HG02571 (cell line): ENCODE measurements around the gene ZNF566.
"Not testable (repeated sequence)": the region's sequence is repeated elsewhere in the genome, so short reads cannot be mapped to it uniquely, and the experiment has no call there.

Experiments used
- ATAC-seq: cut with Tn5 transposase; IDR thresholded peaks from one replicate; pipeline ENCODE4 v1.9.1; 2021; ENCODE audit warnings: mild to moderate bottlenecking, moderate library complexity; ENCODE audit not compliant: unreplicated experiment

The ZNF566 gene

DNA sequence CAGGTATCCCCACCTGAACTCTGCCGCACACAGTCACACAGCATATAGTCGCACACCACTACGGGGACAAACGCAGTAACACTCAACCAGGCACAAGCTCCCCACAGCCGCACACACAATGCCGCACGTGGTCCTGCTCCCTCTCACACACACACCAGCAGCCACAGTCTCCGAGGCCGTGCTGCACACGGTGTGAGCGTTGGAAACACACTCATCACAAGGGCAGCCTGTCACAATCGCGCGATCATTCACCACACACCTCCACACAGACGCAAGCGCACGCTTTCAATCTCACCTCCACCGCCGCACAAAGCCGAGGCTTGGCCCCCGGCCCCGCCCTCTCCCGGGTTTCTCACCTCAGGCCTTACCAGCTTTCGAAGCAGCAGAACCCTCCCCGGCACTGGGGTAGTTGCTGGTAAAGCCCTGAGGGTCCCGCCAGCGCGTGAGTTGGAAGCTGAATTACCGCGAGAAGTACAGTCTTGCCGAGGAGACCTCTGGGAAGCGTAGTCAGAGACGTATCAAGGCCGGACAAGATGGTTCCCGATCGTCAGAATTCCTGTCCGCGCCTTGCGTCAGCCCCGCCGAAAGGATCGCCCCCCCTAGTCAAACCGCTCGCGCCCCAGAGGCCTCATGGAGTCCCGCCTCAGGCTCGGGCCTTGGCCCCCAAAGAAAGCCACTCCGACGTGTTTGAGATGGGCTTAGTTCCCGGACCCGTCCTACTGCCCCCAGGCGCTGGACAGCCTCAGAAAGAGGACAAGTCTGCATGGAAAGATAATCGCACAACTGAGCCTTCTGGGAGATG lies at the start of gene ZNF566:
ZNF566 (minus strand) TSS at position 444 of the 802 bp plus-strand sequence. CDS start 13,004 bp downstream, outside the sequence.
- peak; percentile 74 for ATAC-seq

DNA sequence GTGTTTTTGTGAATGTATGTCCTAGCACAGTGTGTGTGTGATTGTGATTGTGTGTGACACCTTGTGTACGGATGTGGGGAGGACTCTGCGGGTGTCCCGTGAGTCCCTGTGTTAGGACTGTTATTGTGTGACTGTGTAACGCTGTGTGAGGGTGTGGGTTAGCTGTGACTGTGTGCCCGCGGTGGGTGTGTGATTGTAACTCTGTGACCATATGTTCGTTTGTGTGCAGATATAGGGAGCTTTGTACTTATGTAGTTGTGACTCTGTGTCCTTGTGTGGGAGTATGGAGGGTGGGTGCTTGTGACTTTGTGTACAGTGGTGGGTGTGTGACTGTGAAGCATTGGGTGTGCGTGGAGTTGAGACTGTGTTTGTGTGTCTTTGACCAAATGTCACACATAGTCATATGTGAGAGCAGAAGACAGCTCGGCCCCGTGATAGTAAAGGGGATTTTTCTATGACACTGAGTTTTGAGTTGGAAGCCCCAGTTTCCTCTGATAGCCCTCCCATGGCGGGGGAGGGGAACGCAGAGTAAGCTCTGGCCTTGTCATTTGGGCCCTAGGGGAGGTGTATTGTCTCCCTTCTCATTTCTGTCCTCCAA lies 39.7 kb upstream of the ZNF566 start:
- ATAC-seq: peak; percentile 18

DNA sequence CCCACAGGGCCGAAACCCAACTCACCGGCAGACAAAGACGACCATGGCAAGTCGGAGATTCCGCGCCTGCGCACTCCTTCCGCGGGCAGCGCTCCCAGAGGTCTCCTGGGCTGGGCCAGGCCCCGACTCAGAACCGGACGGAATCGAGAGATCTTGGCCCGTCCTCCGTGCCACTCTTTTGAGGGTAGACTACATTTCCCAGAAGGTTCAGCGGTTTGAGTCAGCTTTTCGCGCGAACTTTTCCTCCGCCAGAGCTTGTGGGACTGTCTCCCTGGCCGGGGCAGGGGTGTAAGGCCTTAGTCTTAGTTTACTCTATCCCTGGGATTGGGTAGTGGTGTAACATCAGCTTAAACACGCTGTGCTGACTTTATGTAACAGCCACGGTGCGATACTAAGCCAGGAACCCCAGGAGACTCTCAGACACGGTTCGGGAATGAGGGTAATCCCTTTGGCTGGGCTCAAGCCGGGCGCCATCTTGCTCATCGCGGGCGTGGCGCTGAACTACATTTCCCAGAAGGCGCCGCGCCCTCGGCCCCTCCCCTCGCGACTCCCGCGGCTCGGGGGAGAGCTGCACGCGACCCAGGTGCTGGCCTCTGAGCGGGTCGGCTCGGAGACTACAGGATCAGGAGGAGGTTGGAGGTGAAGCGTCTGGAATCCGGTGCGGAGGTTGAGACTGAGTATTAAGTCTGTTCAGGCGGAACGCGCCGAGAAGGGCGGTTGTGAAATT lies 39.0 kb upstream of the ZNF566 start, which contains the start of gene ZNF260:
ZNF260 (minus strand) TSS at position 78 of the 727 bp plus-strand sequence. CDS start 13,033 bp downstream, outside the sequence.
- ATAC-seq: peak; percentile 83

DNA sequence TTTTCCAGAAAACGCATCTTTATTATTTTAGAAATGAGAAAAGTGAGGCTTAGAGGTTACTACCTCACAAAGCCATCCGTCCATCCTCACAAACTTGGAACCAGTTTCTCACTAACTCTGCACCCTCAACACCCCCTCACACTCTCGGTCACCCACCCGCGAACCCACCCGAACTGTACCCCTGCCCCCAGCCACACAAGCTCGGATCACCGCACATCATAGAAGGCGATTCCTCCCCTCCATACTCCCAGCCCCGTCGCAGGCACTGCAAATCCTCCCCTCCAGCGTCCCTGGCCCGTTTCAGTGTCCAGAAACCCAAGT lies 38.5 kb upstream of the ZNF566 start:
- ATAC-seq: no peak

DNA sequence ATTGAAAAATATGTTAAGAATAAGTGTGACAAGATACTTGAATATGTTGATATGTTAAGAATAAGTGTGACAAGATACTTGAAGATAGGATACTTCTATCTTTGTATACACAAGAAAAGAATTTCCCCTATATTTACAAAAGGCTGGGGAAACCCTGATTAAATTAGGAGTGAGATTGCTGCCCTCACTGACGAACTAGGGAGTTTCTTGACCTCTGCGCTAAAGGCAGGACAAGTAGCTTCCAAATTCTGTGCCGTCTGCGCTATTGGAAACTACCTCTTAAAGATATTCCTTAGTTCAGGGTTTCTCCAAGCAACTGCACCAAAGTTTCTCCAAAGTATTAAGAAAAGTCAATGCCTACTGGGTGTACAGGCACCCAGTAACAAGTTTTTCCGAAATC lies 38.0 kb upstream of the ZNF566 start:
- ATAC-seq: no peak

DNA sequence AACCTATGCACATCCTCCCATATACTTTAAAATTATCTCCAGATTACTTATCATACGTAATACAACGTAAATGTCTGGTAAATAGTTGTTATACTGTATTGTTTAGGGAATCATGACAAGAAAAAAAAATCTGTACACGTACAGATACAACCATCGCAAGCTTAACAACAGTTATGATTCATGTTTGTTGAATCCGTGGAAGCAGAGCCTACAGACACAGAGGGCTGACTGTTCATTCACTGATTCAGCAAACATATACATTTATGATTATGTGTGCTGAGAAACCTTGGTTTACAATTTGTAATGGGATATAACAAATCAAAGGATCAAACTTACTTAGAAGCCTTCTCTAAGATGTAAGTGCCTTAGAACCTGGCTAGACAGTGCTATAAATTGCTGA lies 37.2 kb upstream of the ZNF566 start:
- ATAC-seq: no peak

DNA sequence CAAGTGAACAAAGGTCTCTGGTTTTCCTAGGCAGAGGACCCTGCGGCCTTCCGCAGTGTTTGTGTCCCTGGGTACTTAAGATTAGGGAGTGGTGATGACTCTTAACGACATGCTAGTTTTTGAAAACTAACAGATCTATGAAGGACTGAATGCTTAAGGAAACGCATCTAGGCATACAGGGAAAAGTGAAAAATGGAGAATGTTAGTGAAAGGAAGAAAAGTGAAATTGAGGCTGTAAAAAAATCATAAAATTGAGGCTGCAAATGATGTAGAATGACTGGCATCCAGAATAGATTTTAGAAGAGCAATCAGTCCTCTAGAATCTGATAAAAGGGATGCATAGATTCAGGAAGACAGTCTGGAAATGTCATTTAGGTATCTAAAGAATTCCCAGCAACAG lies 35.3 kb upstream of the ZNF566 start:
- ATAC-seq: no peak

DNA sequence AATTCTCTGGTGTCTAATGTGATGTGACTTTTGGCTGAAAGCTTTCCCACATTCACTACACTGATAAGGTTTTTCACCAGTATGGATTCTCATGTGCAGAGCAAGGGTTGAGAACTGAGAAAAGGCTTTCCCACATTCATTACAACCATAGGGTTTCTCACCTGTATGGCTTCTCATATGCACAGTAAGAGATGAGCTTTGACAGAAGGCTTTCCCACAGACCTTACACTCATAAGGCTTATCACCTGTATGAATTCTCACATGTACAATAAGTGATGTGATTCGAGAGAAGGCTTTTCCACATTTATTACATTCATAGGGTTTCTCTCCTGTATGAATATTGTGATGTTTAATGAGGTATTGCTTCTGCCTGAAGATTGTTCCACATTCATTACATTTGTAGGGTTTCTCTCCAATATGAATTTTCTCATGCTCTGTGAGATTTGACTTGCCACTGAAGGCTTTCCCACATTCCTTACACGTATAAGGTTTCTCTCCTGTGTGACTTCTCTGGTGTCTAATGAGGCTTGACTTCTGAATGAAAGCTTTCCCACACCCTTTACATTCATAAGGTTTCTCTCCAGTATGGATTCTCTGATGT lies 24.8 kb upstream of the ZNF566 start:
- no peak for ATAC-seq

DNA sequence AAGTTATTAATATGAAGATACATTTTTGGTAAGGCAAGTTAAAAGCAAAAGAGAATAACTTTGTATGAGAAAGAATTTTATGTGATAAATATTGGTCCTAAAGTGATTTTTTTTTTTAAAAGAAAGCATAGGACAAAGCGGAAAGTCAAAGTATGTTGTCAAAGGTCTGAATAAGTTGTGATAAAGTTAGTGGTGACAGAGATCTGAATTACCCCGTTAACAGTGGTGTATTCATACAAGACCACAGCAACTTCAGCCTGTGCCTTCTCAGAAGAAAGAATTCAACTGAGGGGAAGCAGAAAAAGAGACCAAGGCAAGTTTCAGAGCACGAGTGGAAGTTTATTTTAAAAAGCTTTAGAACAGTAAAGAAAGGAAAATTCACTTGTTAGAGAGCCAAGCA lies 19.0 kb upstream of the ZNF566 start:
- ATAC-seq: no peak

DNA sequence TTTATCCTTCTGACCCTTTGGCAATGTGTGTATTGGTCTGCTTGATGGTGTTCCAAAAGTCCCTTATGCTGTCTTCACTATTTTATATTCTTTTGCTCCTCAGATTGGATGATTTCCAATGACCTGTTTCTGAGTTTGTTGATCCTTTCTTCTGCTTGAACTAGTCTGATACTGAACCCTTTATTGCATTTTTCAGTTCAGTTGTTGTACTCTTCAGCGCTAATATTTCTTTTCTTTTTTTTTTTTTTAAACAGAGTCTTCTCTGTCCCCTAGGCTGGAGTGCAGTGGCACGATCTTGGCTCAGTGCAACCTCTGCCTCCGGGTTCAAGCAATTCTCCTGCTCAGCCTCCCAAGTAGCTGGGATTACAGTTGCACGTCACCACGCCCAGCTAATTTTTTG lies 12.6 kb upstream of the ZNF566 start:
- no peak for ATAC-seq

DNA sequence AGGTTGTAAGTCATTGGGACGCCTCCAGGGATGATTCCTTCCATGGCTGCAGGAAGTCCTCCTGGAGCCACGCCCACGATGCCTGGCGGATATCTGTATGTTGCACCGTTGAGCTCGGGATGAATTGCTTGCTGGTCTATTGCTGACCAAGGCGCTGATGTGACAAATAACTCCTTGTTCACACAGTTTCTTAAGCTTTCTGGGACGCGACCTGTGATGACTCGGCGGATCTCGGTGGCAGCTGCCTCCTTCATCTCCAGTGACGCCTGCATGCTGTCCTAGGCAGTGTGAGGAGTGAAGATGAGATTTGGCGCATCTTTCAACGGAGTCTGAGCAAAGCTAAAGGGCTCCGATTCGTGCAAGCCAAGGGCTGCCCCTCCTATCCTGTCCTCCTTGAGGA lies 7.6 kb upstream of the ZNF566 start:
- no peak for ATAC-seq

DNA sequence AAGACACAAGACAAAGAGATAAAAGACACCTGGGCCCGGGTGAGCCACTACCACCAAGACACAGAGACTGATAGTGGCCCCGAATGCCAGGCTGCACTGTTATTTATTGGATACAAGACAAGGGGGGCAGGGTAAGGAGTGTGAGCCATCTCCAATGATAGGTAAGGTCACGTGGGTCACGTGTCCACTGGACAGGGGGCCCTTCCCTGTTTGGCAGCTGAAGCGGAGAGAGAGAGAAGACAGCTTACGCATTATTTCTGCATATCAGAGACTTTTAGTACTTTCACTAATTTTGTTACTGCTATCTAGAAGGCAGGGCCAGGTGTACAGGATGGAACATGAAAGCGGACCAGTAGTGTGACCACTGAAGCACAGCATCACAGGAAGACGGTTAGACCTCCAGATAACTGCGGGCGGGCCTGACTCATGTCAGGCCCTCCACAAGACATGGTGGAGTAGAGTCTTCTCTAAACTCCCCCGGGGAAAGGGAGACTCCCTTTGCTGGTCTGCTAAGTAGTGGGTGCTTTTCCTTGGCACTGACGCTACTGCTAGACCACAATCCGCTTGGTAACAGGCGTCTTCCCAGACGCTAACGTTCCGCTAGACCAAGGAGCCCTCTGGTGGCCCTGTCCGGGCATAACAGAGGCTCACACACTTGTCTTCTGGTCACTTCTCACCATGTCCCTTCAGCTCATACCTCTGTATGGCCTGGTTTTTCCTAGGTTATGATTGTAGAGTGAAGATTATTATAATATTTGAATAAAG lies 3.5 kb upstream of the ZNF566 start:
- ATAC-seq: not testable (repeated sequence)

DNA sequence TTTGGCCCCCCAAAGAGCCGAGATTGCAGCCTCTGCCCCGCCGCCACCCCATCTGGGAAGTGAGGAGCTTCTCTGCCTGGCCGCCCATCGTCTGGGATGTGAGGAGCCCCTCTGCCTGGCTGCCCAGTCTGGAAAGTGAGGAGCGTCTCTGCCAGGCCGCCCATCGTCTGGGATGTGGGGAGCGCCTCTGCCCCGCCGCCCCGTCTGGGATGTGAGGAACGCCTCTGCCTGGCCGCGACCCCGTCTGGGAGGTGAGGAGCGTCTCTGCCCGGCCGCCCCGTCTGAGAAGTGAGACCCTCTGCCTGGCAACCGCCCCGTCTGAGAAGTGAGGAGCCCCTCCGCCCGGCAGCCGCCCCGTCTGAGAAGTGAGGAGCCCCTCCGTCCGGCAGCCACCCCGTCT lies 1.5 kb upstream of the ZNF566 start:
- ATAC-seq: not testable (repeated sequence)

DNA sequence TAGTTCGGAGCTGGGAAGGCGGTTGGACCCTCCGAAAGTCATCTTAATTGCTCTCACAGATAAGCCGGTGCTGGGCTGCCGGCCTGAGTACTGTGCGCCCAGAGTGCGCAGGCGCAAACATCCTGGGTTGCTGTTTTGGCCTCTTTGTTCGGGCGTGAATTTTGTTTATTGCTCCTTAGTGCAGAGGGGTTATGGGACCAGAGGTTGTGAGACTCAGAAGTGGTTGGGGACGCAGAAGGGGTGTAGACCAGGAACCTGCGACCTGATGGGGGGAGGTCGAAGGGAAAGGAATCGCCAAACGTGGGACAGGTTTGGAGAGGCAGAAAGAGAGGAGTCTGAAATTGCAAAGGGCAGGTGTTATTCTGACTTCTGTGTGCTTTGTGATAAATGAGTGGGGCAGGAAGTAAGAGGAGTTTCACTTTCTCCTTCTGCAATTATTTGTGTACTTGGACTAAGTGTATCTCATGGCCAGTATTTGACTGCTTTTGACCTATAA lies 607 bp upstream of the ZNF566 start:
- peak; percentile 49 for ATAC-seq

DNA sequence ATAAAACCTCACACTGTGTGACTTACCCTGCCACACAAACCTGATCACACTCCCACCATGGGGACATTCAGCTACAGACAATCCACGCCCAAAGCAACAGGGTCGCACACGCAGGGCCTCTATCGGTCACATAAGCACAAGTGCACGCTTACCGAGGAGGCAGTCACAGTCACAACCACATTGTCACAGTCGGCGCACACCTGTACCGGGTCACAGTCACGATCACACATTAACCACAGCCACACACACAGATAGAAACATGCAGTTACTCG lies 579 bp downstream of the ZNF566 start:
- peak; percentile 24 for ATAC-seq

DNA sequence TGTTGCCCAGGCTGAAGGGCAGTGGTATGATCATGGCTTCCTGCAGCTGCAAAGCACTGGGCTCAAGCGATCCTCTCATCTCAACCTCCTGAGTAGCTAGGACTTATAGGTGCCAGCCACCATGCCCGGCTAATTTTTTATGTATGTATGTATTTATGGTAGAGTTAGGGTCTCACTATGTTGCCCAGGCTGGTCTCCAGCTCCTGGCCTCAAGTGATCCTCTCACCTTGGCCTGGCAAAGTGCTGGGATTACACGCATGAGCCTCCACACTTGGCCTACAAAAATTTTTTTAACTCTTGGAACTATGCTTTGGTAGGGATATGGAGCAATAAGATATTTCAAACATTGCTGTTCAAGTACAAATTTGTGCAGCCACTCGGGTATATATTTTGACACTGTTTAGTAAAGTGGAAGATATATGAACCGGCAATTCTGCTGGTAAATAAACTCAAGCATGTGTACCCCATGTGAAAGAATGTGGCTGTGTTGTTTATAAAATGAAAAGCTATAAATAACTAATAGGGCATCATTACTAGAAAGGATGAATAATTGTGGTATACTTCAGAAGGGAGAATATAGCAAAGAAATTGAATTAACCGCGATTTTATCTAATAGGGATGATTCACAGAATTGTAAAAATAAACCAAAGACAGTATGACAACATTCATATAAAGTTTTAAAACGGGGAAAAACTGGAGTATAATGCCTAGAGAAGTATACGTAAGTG lies 1.1 kb downstream of the ZNF566 start:
- ATAC-seq: no peak

DNA sequence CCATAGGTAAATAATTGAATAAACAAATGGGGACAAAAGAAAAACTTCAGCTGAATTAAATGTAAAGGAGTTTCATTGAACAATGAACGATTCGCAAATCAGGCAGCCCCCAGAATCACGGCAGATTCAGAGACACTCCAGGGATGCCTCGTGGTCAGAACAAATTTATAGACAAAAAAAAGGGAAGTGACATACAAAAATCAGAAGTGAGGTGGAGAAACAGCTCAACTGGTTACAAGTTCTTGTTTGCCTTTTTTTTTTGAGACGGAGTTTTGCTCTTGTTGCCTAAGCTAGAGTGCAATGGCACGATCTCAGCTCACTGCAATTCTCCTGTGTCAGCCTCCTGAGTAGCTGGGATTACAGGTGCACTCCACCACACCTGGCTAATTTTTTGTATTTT lies 5.7 kb downstream of the ZNF566 start:
- ATAC-seq: no peak

DNA sequence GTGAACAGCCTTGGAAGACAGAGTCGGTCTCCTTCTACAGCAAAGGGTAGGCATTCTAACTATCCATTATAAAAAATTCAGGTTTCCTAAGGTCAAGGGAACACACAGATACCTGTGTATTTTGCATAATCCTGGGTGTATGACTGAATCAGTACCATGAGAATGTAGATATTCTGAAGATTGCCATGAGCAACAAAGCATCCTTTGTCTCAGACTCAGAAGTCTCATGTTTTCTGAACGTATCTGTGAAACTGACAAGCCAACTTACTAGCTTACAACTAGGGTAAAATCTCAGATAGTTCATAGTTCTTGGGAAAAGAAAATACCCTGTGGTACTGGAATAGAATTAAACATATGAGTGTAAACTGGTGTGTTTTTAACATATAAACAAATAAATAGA lies 6.5 kb downstream of the ZNF566 start:
- ATAC-seq: no peak

DNA sequence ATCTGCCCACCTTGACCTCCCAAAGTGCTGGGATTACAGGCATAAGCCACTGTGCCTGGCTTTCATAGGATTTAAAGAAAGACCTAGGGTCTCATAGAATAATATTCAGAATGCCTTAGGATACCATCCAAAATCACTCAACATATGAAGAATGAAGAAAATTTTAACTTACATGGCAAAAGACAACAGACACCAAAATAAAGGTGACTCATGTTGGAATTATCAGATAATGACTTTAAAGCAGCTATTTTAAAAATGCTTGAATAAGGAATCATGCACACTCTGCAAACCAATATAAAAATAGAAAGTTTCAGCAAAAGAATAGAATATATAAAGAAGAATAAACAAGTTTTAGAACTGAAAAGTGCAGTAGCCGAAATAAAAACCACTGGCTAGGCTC lies 29.3 kb downstream of the ZNF566 start:
- no peak for ATAC-seq

DNA sequence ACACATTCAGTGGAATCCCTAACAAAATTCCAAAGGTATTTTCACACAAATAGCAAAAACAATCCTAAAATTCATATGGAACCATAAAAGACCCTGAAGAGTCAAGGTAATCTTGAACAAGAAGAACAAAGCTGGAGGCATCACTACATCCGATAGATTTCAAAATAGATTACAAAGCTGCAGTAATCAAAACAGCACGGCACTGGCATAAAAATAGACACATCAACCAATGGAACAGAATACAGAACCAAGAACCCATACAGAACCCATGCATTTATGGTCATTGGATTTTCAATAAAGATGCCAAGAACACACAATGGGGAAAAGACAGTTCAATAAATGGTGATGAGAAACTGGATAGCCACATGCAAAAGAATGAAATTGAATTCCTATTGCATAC lies 32.5 kb downstream of the ZNF566 start:
- ATAC-seq: no peak
